ENCODE measurements around the gene MAGEB6. TPM values are rescaled to one million over a fixed set of nuclear protein-coding genes. Genes with fewer than 3 reads are reported as not detected.
"Not testable (repeated sequence)": the region's sequence is repeated elsewhere in the genome, so short reads cannot be mapped to it uniquely, and the experiment has no call there.

The MAGEB6 gene
- total RNA-seq, result not detected

DNA sequence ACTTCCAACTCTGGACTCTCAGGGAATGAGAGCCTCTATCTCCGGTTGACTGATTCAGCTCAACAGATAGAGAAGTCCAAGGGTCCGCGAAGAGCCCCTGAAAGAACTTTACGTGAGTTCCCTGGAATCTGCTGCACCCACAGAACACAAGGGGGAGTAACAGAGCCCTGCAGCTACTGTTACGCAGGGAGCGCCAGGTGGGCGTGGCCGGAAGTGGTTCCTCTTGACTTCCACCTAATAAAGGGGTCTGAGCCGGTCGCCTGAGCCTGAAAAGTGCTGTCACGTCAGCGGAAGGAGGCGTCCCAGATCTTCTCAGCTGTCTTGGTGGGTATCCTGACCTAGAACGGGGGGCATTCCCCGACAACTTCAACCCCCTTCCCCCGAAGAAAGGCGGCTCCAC, at the start of gene MAGEB6:
TSS of gene MAGEB6 (plus strand) at position 237 of the 400 bp plus-strand sequence. CDS start 1,407 bp downstream, outside the sequence.
- Histone ChIP-seq H3K4me3 (no peak within 1 kb of the TSS), H3K9me3 (no peaks in the 10 kb centered on the region), H3K4me1 (no peaks in the 10 kb centered on the region), H3K27ac (no peak within 1 kb of the TSS), H3K36me3 (no peaks in the 10 kb centered on the region), H3K27me3 (no peaks in the 10 kb centered on the region)
- intact Hi-C loops (cut with DNase I), result no loop called here
- TF ChIP-seq CTCF (IDR thresholded peaks at IDR 0.05) (no peak), POLR2A (IDR thresholded peaks at IDR 0.05) (no peak)
- WGBS, 2 donors, result 85 to 89% methylated on average over 4 to 11 of the region's 17 CpGs
- DNase-seq, result no peak

GRCh38 chrX:26146024-26146423, 46.2 kb upstream of the MAGEB6 start:
- Histone ChIP-seq H3K27ac (no peak overlapping the region), H3K4me3 (no peak overlapping the region), H3K27me3 (no peaks in the 10 kb centered on the region), H3K9me3 (no peaks in the 10 kb centered on the region), H3K4me1 (no peaks in the 10 kb centered on the region), H3K36me3 (no peaks in the 10 kb centered on the region)
- intact Hi-C loops (cut with DNase I), result no loop called here
- no peak for TF ChIP-seq POLR2A (IDR thresholded peaks at IDR 0.05)
- TF ChIP-seq CTCF (IDR thresholded peaks at IDR 0.05), result no peak
- WGBS, 2 donors, result 17 to 21% methylated on average over 2 of the region's 2 CpGs
- DNase-seq, result no peak

DNA sequence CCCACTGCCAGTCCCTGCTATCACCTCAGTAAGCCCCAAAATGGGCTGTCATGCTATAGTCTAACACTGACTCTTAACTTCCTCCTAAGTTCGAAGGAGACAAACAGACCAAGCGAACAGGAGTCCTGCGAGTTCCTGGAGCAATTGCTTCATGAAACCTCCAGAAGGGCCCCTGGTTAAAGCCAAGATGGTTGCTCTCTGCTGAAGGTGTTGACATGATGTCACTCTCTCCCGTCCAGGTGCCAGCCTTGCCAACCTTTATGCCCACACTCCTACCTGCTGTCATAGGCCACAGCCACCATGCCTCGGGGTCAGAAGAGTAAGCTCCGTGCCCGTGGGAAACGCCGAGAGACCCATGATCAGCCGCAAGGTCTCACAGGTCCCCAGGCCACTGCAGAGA, 31.9 kb upstream of the MAGEB6 start, which contains the start of gene MAGEB6B:
TSS of gene MAGEB6B (plus strand) at position 301 of the 400 bp plus-strand sequence. CDS start at position 301, 0 bp downstream.
- no peaks in the 10 kb centered on the region for H3K27me3 ChIP-seq
- H3K4me3 ChIP-seq, result no peak within 1 kb of the TSS
- no peak for TF ChIP-seq CTCF (IDR thresholded peaks at IDR 0.05)
- no peak for TF ChIP-seq POLR2A (IDR thresholded peaks at IDR 0.05)
- no peak for DNase-seq
- no peaks in the 10 kb centered on the region for H3K9me3 ChIP-seq
- no peaks in the 10 kb centered on the region for H3K36me3 ChIP-seq
- 87 to 100% methylated on average over 2 to 7 of the region's 10 CpGs for WGBS, 2 donors
- no peaks in the 10 kb centered on the region for H3K4me1 ChIP-seq
- H3K27ac ChIP-seq, result no peak within 1 kb of the TSS
- intact Hi-C loops (cut with DNase I), result no loop called here

DNA sequence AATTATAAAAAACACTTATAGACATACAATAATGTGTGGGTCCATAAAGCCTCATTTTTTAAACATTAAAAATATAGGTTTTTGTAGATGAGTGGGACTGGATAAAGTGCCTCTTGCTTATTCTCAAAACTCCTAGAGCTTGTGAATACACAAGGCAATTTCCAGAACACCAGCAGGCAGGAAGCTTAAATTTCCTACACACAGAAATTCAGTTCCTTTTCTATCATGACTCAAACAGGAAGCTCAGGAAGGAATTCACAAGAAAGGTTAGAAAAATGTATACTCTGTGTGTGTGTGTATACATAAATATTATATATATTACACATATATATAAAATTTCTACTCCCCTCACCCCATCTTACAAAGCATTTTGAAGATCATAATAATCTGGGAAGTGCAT, 11.3 kb downstream of the MAGEB6 start:
- intact Hi-C loops (cut with DNase I), result no loop called here
- no peak for DNase-seq
- Histone ChIP-seq H3K4me1 (no peaks in the 10 kb centered on the region), H3K9me3 (no peaks in the 10 kb centered on the region), H3K4me3 (no peak overlapping the region), H3K27me3 (no peaks in the 10 kb centered on the region), H3K27ac (no peak overlapping the region), H3K36me3 (no peaks in the 10 kb centered on the region)
- TF ChIP-seq POLR2A (IDR thresholded peaks at IDR 0.05) (no peak), CTCF (IDR thresholded peaks at IDR 0.05) (no peak)

DNA sequence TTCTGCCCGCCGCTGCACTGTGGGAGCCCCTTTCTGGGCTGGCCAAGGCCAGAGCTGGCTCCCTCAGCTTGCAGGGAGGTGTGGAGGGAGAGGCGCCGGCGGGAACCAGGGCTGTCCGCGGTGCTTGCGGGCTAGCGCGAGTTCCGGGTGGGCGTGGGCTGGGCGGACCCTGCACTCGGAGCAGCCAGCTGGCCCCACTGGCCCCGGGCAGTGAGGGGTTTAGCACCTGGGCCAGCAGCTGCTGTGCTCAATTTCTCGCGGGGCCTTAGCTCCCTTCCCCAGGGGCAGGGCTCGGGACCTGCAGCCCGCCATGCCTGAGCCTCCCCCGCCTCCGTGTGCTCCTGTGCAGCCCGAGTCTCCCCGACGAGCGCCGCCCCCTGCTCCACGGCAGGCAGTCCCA, 12.5 kb downstream of the MAGEB6 start:
- H3K9me3 ChIP-seq; DNase-seq; intact Hi-C loops (cut with DNase I); H3K36me3 ChIP-seq; H3K4me3 ChIP-seq; H3K27ac ChIP-seq; H3K27me3 ChIP-seq; H3K4me1 ChIP-seq: not testable (repeated sequence)
- WGBS, 2 donors, result 72 to 74% methylated on average over 2 to 7 of the region's 27 CpGs

DNA sequence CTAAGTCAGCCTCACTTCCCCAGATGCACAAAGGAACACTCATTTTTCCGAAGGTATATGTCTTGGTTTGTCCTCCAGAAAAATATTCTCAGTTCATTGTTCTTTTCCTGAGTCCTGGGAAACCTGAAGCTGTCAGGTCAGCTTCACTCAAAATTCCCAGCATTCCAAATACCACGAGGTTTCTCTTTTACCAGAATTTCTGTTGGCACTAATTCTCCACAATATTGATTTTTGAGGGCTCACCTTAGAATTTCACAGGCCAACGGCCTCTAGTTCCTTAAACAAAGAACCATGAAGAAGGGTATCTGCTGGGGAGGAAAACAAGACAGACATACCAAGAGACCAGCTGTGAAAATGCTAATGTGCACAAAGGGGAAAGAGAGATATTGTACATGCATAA, 15.8 kb downstream of the MAGEB6 start:
- H3K27ac ChIP-seq, result no peak overlapping the region
- DNase-seq, result no peak
- no peak overlapping the region for H3K4me3 ChIP-seq
- intact Hi-C loops (cut with DNase I), result no loop called here
- H3K36me3 ChIP-seq, result no peaks in the 10 kb centered on the region
- H3K9me3 ChIP-seq, result no peaks in the 10 kb centered on the region
- H3K27me3 ChIP-seq, result no peaks in the 10 kb centered on the region
- TF ChIP-seq CTCF (IDR thresholded peaks at IDR 0.05) (no peak), POLR2A (IDR thresholded peaks at IDR 0.05) (no peak)
- no peaks in the 10 kb centered on the region for H3K4me1 ChIP-seq
- 24 to 50% methylated on average over 2 to 3 of the region's 3 CpGs for WGBS, 2 donors
